CD14-positive monocyte (primary cell): ENCODE measurements around the gene OR1A2. TPM values are rescaled to one million over a fixed set of nuclear protein-coding genes. Genes with fewer than 3 reads are reported as not detected.
"Not testable (repeated sequence)": the region's sequence is repeated elsewhere in the genome, so short reads cannot be mapped to it uniquely, and the experiment has no call there.

Experiments used
- DNase-seq, 3 donors: peaks; one replicate each; pipeline ENCODE4 v3.0.0-alpha.2; 2011 to 2022
- H2AFZ ChIP-seq: 2 replicates; pipeline ENCODE4 v1.6.0; 2012; ENCODE audit warnings: mild to moderate bottlenecking, low read depth, low read length, inconsistent platforms; ENCODE audit not compliant: insufficient read depth, poor library complexity, severe bottlenecking
- H3K27ac ChIP-seq, 2 donors: 1 replicate in 1 of 2; 2 replicates in 1 of 2; pipeline ENCODE4 v1.5.1; 2012 to 2013; ENCODE audit warnings: low read length in 2 of 2, control low read depth in 1 of 2, inconsistent platforms in 1 of 2, low read depth in 1 of 2, mild to moderate bottlenecking in 1 of 2
- H3K27me3 ChIP-seq, 2 donors: one replicate each; pipeline versions ENCODE4 v1.6.0 to v1.6.1; 2011 to 2013; ENCODE audit warnings: low read length in 2 of 2; ENCODE audit not compliant: control insufficient read depth in 2 of 2, insufficient read depth in 2 of 2
- H3K36me3 ChIP-seq, 2 donors: replicated peaks in 1 of 2; 1 replicate in 1 of 2; 2 replicates in 1 of 2; pipeline versions ENCODE4 v1.5.1 to v1.6.1; 2012 to 2013; ENCODE audit warnings: low read length in 2 of 2, control low read depth in 1 of 2, inconsistent platforms in 1 of 2, mild to moderate bottlenecking in 1 of 2; ENCODE audit not compliant: insufficient read depth in 2 of 2, control insufficient read depth in 1 of 2
- H3K4me1 ChIP-seq, 2 donors: 1 replicate in 1 of 2; 2 replicates in 1 of 2; pipeline versions ENCODE4 v1.5.1 to v1.6.1; 2012 to 2013; ENCODE audit warnings: low read length in 2 of 2, control low read depth in 1 of 2, inconsistent platforms in 1 of 2, mild to moderate bottlenecking in 1 of 2, moderate library complexity in 1 of 2; ENCODE audit not compliant: insufficient read depth in 2 of 2, control insufficient read depth in 1 of 2
- H3K4me2 ChIP-seq: replicated peaks from 2 replicates; pipeline ENCODE3; 2012; ENCODE audit warnings: low read length, moderate library complexity, mild to moderate bottlenecking; ENCODE audit not compliant: poor library complexity, severe bottlenecking; ENCODE audit errors: extremely low read depth
- H3K4me3 ChIP-seq, 3 experiments: fragments of 200-600 bp in 1 of 3; sonication (generic) in 1 of 3; replicated peaks in 1 of 3; 1 replicate in 2 of 3; 2 replicates in 1 of 3; pipeline ENCODE4 v1.5.1; 2011 to 2013; ENCODE audit warnings: low read length in 3 of 3, mild to moderate bottlenecking in 3 of 3, control low read depth in 2 of 3, low read depth in 2 of 3, inconsistent platforms in 1 of 3, moderate library complexity in 1 of 3
- H3K79me2 ChIP-seq: 2 replicates; pipeline ENCODE4 v1.6.0; 2012; ENCODE audit warnings: mild to moderate bottlenecking, control low read depth, inconsistent platforms, low read length, moderate library complexity; ENCODE audit not compliant: insufficient read depth
- H3K9ac ChIP-seq: 2 replicates; pipeline ENCODE4 v1.6.0; 2017; ENCODE audit warnings: low read length, mild to moderate bottlenecking; ENCODE audit not compliant: insufficient read depth, poor library complexity, severe bottlenecking
- H3K9me3 ChIP-seq, 2 donors: replicated peaks in 1 of 2; 1 replicate in 1 of 2; 2 replicates in 1 of 2; pipeline versions ENCODE4 v1.5.1 to v1.6.1; 2012 to 2013; ENCODE audit warnings: low read length in 2 of 2, control low read depth in 1 of 2; ENCODE audit not compliant: control insufficient read depth in 1 of 2, insufficient read depth in 1 of 2
- H4K20me1 ChIP-seq: 2 replicates; pipeline ENCODE4 v1.6.0; 2012; ENCODE audit warnings: mild to moderate bottlenecking, low read length, control low read depth, moderate library complexity; ENCODE audit not compliant: insufficient read depth
- H3K27ac Mint-ChIP-seq, 7 donors: one replicate each; pipeline ENCODE4 v1.8.0; 2020; ENCODE audit warnings: mild to moderate bottlenecking in 7 of 7, mixed read lengths in 7 of 7, moderate library complexity in 6 of 7, inconsistent platforms in 2 of 7
- H3K27me3 Mint-ChIP-seq, 3 donors: one replicate each; pipeline ENCODE4 v1.8.0; 2021 to 2022; ENCODE audit warnings: low read depth in 3 of 3, mild to moderate bottlenecking in 3 of 3, mixed read lengths in 3 of 3, moderate library complexity in 3 of 3, inconsistent platforms in 1 of 3
- H3K36me3 Mint-ChIP-seq, 2 donors: one replicate each; pipeline ENCODE4 v1.8.0; 2020; ENCODE audit warnings: mixed read lengths in 2 of 2, inconsistent platforms in 1 of 2, mild to moderate bottlenecking in 1 of 2
- H3K4me1 Mint-ChIP-seq: one replicate; pipeline ENCODE4 v1.8.0; 2020; ENCODE audit warnings: mild to moderate bottlenecking, mixed read lengths
- H3K4me3 Mint-ChIP-seq, 2 donors: one replicate each; pipeline ENCODE4 v1.8.0; 2020; ENCODE audit warnings: mild to moderate bottlenecking in 2 of 2, mixed read lengths in 2 of 2, moderate library complexity in 1 of 2
- H3K9me3 Mint-ChIP-seq, 7 donors: one replicate each; pipeline ENCODE4 v1.8.0; 2020 to 2022; ENCODE audit warnings: mixed read lengths in 7 of 7, mild to moderate bottlenecking in 6 of 7, moderate library complexity in 6 of 7, inconsistent platforms in 2 of 7
- WGBS: methylation state at CpG from one replicate; pipeline ENCODE4 v1.1.5; 2013; ENCODE audit warnings: missing lambda C conversion rate; ENCODE audit not compliant: insufficient coverage; 5-methylcytosine and 5-hydroxymethylcytosine counted together
- intact Hi-C, 2 donors: fragments of 100-400 bp; cut with micrococcal nuclease; formaldehyde crosslinking; loops; one replicate each; pipeline versions ENCODE4 v1.15.0 to v1.15.1; 2023
- polyA plus RNA-seq, 3 donors: library from polyadenylated mRNA; depleted of rRNA in 1 of 3; unstranded in 2 of 3; stranded (reverse) in 1 of 3; fragments of 300-500 nt in 2 of 3; fragments of >200 nt in 1 of 3; fragmentation: Illumina TruSeq in 2 of 3; gene quantifications; 1 replicate in 2 of 3; 2 replicates in 1 of 3; pipeline ENCODE4 v1.2.3, GENCODE V29; 2012 to 2021

The OR1A2 gene
- polyA plus RNA-seq, 3 donors: not detected

DNA sequence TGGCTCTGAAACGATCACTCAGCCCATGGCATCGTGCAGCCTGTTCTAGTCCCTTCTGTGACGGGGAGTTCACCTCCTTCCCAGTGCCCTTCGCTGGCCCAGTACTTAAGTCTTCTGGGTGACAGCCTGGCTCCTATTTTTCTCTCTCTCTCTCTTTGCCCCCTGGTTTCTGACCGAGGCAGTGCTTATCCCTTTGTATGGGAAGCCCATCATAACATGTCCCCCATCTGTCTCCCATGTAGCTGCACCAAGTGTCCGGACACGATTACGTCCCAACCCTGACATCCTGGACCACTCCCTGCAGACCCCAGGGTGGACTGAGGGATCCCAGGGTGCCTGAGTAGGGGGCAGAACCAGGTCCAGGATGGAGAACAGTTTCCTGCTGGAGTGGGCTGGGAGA lies 35.0 kb downstream of the OR1A2 start:
- WGBS: 100% methylated on average over 4 of the region's 8 CpGs
- H3K4me3 ChIP-seq, H3K9me3 ChIP-seq, H3K36me3 Mint-ChIP-seq, intact Hi-C loops, H3K27me3 ChIP-seq, DNase-seq, H3K79me2 ChIP-seq, H3K27ac ChIP-seq, H2AFZ ChIP-seq, H3K9ac ChIP-seq, H3K4me1 ChIP-seq, H3K9me3 Mint-ChIP-seq, H3K4me2 ChIP-seq, H3K36me3 ChIP-seq, H3K4me1 Mint-ChIP-seq, H4K20me1 ChIP-seq, H3K27me3 Mint-ChIP-seq, H3K27ac Mint-ChIP-seq, H3K4me3 Mint-ChIP-seq: not testable (repeated sequence)

DNA sequence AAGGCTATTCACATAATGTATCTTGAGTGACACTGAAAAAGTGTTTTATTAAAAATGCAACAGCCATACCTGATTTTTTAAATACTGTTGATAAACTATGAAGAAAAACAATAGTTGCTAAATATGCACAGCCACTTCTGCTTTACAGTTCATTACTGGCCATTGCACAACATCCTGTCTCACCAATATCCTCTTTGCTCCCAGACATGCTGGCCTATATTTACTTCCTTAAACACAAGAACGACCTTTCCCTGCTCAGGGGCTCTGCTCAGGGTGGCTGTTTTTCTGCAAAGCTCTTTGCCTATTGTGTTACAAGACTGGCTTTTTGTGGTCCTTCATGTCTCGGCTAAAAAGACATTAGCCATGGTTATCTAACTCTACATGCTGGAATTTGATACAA lies 41.4 kb downstream of the OR1A2 start:
- no CpG with 5 or more reads among the region's 2 CpGs for WGBS
- H3K27me3 ChIP-seq, intact Hi-C loops, H3K4me1 Mint-ChIP-seq, H3K27ac ChIP-seq, H3K27ac Mint-ChIP-seq, H3K9me3 ChIP-seq, H3K36me3 ChIP-seq, H3K36me3 Mint-ChIP-seq, H3K4me2 ChIP-seq, H3K9ac ChIP-seq, H3K4me3 Mint-ChIP-seq, H3K9me3 Mint-ChIP-seq, H3K27me3 Mint-ChIP-seq, H2AFZ ChIP-seq, H4K20me1 ChIP-seq, H3K4me1 ChIP-seq, H3K79me2 ChIP-seq, H3K4me3 ChIP-seq: not testable (repeated sequence)
- DNase-seq: peak; percentile 64 to 87 (median 86)

DNA sequence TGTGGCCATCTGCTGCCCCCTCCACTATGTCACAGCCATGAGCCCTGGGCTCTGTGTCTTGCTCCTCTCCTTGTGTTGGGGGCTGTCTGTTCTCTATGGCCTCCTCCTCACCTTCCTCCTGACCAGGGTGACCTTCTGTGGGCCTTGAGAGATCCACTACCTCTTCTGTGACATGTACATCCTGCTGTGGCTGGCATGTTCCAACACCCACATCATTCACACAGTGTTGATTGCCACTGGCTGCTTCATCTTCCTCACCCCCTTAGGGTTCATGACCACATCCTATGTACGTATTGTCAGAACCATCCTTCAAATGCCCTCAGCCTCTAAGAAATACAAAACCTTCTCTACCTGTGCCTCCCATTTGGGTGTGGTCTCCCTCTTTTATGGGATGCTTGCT lies 43.7 kb downstream of the OR1A2 start:
- H3K9me3 ChIP-seq, H3K4me3 ChIP-seq, H3K36me3 Mint-ChIP-seq, H3K36me3 ChIP-seq, H3K27ac Mint-ChIP-seq, H3K4me1 ChIP-seq, H3K4me3 Mint-ChIP-seq, H3K27me3 ChIP-seq, H3K27ac ChIP-seq, DNase-seq, H3K79me2 ChIP-seq, H3K4me1 Mint-ChIP-seq, H4K20me1 ChIP-seq, H3K4me2 ChIP-seq, H2AFZ ChIP-seq, H3K27me3 Mint-ChIP-seq, H3K9ac ChIP-seq, intact Hi-C loops, H3K9me3 Mint-ChIP-seq: not testable (repeated sequence)
- no CpG with 5 or more reads among the region's 1 CpG for WGBS

DNA sequence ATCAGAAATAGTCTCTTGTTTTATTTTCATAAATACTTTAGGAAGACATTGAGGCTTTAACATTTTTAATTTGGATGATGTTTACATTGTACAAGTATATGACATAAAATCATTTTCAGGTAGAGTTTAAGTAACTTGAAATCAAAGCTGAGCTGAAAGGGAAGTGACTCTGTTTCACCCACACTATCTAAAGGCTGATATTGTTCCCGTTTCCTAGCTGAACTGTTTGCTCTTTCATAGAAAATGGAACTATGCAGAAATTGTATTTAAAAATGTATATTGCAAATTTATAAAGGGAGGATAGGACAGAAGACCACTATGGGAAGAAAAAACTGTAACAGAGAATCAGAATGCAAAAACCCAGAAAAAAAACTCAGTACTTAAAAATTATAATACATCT lies 47.5 kb downstream of the OR1A2 start:
- H3K4me3 ChIP-seq, H3K9me3 ChIP-seq, H3K9ac ChIP-seq, H3K4me1 ChIP-seq, H3K36me3 ChIP-seq, H3K9me3 Mint-ChIP-seq, H3K27me3 ChIP-seq, H3K27ac ChIP-seq, H3K79me2 ChIP-seq, H3K4me1 Mint-ChIP-seq, H3K4me3 Mint-ChIP-seq, H4K20me1 ChIP-seq, H3K27me3 Mint-ChIP-seq, H3K27ac Mint-ChIP-seq, H3K4me2 ChIP-seq, intact Hi-C loops, H3K36me3 Mint-ChIP-seq, H2AFZ ChIP-seq: not testable (repeated sequence)
- peak; percentile 13 to 50 (median 22) for DNase-seq
- no CpG with 5 or more reads among the region's 1 CpG for WGBS
